GM13977 (cell line): ENCODE measurements around the gene NOCT.
A peak's percentile ranks its signal among the peaks of the same experiment; 100 is the strongest.

Source experiments
- DNase-seq: peaks from one replicate; pipeline ENCODE4 v3.0.0; 2012; ENCODE audit warnings: low spot score
- in situ Hi-C: fragments of 300-500 bp; cut with MboI; formaldehyde crosslinking; loops from one replicate; pipeline ENCODE4 v1.12.0; 2022; ENCODE audit warnings: low sequenced_read_pairs, low pct_unique_long_range_greater_than_20kb, mixed read lengths, inconsistent platforms; ENCODE audit not compliant: unreplicated experiment
- TF ChIP-seq, protein P1 (sequence below): IDR thresholded peaks from 2 replicates; pipeline ENCODE4 v1.5.1; 2012; ENCODE audit warnings: mild to moderate bottlenecking, control low read depth; ENCODE audit not compliant: insufficient read depth; ENCODE audit errors: extremely low read depth, missing control alignments

NOCT gene

DNA sequence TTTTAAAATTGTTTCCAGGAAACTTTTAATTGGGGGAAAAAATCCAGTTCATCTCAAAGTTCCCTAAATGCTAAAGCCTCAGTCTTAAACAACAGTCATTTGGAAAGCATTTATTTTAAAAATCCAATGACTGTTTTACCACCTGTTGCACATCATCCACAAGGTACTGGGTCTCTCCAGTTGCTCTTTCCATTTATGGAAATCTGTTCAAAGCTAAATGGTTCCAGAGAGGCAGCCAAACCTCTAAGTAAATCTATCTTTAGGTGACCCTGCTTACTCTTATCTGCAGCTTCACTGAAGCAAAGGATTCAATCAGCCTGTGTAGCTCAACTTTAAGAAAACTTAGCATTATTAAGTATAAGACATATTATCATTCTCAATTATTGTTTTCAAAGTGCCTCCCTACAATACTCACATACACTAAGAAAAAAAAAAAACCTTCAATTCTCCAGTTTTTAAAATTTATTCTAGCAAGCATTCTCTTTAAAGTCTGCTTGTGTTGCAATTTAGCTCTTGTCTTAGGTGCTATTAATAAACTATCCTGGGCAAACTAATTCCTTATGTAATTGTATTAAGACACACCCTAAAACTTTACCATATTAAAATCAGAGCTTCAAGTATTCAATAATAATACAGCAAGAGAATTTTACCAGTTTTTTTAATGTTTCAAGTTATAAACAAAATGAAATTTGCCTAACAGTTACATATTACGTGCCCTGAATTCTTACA, 60.6 kb downstream of the NOCT start:
- no peak for DNase-seq
- TF ChIP-seq, protein P1, sequence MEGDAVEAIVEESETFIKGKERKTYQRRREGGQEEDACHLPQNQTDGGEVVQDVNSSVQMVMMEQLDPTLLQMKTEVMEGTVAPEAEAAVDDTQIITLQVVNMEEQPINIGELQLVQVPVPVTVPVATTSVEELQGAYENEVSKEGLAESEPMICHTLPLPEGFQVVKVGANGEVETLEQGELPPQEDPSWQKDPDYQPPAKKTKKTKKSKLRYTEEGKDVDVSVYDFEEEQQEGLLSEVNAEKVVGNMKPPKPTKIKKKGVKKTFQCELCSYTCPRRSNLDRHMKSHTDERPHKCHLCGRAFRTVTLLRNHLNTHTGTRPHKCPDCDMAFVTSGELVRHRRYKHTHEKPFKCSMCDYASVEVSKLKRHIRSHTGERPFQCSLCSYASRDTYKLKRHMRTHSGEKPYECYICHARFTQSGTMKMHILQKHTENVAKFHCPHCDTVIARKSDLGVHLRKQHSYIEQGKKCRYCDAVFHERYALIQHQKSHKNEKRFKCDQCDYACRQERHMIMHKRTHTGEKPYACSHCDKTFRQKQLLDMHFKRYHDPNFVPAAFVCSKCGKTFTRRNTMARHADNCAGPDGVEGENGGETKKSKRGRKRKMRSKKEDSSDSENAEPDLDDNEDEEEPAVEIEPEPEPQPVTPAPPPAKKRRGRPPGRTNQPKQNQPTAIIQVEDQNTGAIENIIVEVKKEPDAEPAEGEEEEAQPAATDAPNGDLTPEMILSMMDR: no peak
- in situ Hi-C loops: no loop called here

DNA sequence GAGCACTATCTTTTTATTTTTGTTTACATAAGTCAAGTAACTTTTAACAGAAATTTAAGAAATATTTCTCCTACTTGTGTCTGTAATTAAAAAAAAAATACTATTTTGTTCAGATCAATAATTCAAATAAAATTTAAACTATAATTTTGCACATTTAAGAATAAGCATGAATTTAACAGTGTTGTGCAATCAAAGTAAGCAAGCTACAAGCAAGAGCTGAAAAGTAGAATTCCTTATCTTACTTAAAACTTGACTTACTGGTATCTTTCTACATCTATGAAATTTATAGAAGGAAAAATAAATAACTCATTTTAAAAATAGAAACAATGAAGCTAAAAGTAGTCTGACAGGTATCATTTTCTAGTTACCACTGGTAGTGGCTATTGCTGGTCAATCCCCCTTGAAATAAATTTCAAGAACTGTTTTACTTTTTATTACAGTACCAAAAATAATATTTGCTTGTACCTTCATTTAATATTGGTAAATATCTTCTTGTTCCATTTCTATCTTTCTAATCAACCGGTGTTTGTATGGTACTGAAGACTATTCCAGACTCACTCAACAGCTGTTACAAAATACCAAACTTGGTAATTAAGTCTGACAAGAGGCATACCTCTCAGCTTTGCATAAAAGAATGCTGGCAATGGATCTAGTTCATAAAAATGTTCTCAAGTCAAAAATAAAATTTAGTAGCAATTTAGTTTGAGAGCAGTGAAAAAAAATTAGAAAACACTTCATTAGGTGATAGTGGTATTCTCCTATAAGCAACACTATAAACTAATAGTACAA, 62.2 kb downstream of the NOCT start:
- no peak for DNase-seq
- TF ChIP-seq, protein P1: no peak
- in situ Hi-C loops: no loop called here

DNA sequence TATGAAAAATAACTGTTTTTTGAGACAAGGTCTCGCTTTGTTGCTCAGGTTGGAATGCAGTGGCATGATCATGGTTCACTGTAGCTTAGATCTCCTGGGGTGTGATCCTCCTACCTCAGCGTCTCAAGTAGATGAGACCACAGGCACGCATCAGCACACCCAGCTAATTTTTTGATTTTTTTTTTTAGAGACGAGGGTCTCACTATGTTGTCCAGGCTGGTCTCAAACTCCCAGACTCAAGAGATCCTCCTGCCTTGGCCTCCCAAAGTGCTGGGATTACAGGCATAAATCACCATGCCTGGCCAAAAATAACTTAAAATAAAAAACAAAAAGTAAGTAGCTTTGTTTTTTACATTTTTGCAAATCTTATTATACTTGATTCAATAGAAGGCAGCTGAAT, 63.3 kb downstream of the NOCT start:
- in situ Hi-C loops: no loop called here
- TF ChIP-seq, protein P1: no peak
- no peak for DNase-seq

DNA sequence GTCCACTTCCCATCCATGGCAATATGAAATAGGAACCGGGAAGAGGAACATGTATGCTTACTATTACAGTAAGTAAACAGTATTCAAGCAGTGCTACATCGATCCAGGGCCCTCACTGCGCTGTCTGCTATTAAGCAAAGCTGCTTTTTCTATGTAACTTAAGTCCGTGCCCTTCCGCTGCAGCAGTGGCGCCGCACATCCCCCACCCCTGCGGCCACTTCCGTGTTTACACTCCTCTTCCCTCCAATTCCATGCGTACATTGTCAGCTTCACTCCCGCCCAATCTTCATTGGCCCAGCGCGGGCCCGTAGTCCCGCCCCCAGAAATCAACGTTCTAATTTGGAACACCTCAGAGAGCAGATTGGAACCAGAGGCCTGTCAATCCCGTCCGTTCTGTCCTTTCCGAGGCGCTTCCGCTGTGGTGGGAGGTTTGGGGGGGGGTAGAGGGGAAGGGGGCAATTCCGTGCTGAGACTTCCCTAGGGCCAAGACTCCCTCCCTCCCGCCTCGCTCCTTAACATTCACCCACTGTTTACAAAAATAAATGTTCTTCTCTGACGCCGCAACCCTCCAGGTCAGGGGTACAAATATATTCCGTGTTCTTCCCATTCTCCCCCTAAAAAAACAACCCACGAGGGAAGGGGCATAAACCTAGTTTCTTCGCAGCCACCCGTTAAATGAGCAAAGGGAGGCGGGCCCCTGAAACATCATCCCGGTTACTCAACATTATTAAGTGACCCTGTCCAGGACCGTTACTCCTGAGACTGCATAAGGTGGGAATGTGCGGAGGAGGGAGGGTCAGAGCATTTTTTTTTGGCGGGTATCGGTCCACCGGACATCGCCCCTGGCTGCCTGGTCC, 67.4 kb downstream of the NOCT start:
- TF ChIP-seq, protein P1: no peak
- in situ Hi-C loops: no loop called here

DNA sequence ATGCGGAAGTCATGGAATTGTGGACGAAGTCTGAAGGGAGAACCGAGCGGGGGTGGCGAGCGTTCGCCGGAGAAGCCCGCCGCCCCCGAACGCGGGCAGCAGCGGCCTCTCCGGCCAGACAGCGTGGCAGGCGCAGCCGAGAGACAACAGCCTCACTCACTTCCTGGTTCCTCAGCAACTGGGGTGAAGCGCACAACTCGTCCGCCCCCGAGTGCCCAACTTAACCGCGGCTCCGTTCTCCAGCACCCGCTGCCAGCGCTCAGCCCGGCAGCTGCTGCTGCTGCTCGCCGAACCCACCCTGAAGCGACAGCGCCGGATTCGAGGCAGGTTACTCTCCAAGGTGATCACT, 68.0 kb downstream of the NOCT start:
- TF ChIP-seq, protein P1: no peak
- DNase-seq: peak; percentile 82
- in situ Hi-C loops: no loop called here

More for the DNA sequence above, 67.4 kb downstream of the NOCT start:
- DNase-seq: peak; percentile 94

DNA sequence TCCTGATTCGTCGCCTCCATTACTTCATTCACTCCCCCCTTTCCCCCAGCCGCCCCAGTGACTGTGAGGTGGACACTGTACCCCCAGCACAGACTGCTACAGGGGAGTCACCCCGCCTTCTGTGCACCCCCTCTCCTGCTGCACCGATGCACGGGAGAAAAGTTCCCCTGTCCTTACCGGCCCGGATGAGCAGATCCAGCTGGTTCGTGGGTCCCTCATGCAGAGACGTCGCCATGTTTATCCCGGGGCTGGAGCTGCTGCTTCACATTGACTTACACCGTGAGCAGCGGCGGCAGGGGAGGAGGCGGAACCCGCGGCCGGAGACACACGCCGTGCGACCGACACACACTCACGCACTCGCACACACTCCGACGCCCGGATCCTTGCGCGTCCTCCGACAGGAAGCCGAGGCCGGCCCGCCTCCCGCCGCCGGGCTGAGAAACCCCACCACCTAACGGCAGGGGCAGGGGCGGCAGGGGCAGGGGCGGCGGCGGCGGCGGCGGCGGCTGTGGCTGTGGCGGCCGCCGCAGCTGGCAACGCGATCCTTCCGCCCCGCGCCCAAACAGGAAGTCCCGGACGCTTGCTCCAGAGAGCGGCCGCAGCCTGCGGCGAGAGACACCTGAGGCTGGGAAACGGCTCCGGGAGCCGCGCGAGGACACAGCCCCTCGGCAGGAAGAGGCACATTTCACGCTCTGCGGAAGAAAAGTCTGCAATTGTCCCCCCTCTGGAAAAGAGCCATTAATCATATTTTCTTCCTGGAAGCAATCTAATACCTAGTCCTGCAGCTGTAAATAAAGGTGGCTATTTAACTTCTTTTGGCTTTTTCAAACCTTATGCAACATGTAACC, 68.6 kb downstream of the NOCT start:
- in situ Hi-C loops: no loop called here
- DNase-seq: peak; percentile 88

More for the DNA sequence above, 68.6 kb downstream of the NOCT start:
- TF ChIP-seq, protein P1: no peak
